Renal cortex interstitium (tissue), 11 donors: ENCODE data around the gene RPS6KA2. TPM values are rescaled to one million over a fixed set of nuclear protein-coding genes. Genes with fewer than 3 reads are reported as not detected.

Source experiments
- DNase-seq, 11 donors: peaks; one replicate each; pipeline ENCODE4 v3.0.0-alpha.2; 2013; ENCODE audit warnings: low read depth in 9 of 11, low spot score in 4 of 11; ENCODE audit errors: extremely low read depth in 1 of 11
- polyA plus RNA-seq, 3 donors: library from polyadenylated mRNA; unstranded; fragments of 120-200 nt; gene quantifications; one replicate each; pipeline ENCODE4 v1.2.1, GENCODE V29; 2013; ENCODE audit not compliant: insufficient read length in 3 of 3

The RPS6KA2 gene
- polyA plus RNA-seq, 3 donors, result 28.3 to 30.6 (median 29.5) TPM

GRCh38 chr6:166456395-166457156 lies 170.5 kb downstream of the RPS6KA2 start:
- DNase-seq, result peak in 3 of 11 donors; percentile 25 to 39 (median 37)

- no peak for DNase-seq
These were observed 172.1 kb downstream of the RPS6KA2 start for GRCh38 chr6:166454692-166455515.

- no peak for DNase-seq
These were observed 173.4 kb downstream of the RPS6KA2 start for GRCh38 chr6:166453651-166454050.

- no peak for DNase-seq
These were observed 176.7 kb downstream of the RPS6KA2 start for GRCh38 chr6:166450167-166450873.

- no peak for DNase-seq
These were observed 177.4 kb downstream of the RPS6KA2 start for GRCh38 chr6:166449641-166450040.

- no peak for DNase-seq
These were observed 178.0 kb downstream of the RPS6KA2 start for GRCh38 chr6:166449036-166449435.

GRCh38 chr6:166448432-166448831 lies 178.6 kb downstream of the RPS6KA2 start:
- DNase-seq, result no peak

GRCh38 chr6:166446567-166447065 lies 180.4 kb downstream of the RPS6KA2 start:
- no peak for DNase-seq

GRCh38 chr6:166446146-166446545 lies 180.9 kb downstream of the RPS6KA2 start:
- no peak for DNase-seq

GRCh38 chr6:166444446-166444845 lies 182.6 kb downstream of the RPS6KA2 start:
- no peak for DNase-seq

- no peak for DNase-seq
These were observed 183.9 kb downstream of the RPS6KA2 start for GRCh38 chr6:166443166-166443565.

GRCh38 chr6:166442131-166442685 lies 184.8 kb downstream of the RPS6KA2 start:
- no peak for DNase-seq

GRCh38 chr6:166441325-166442078 lies 185.5 kb downstream of the RPS6KA2 start:
- DNase-seq, result no peak

GRCh38 chr6:166440729-166441128 lies 186.3 kb downstream of the RPS6KA2 start:
- no peak for DNase-seq

- DNase-seq, result no peak
These were observed 186.9 kb downstream of the RPS6KA2 start for GRCh38 chr6:166440106-166440505.

- no peak for DNase-seq
These were observed 187.5 kb downstream of the RPS6KA2 start for GRCh38 chr6:166439366-166440091.

- no peak for DNase-seq
These were observed 188.7 kb downstream of the RPS6KA2 start for GRCh38 chr6:166438211-166438861.
